ENCODE data around the gene SLC9A9.

Gene SLC9A9

GRCh38 chr3:143416229-143416628 lies 432.0 kb downstream of the SLC9A9 start:
- DNase-seq (ENCODE audit: low read depth) = peak; percentile 16
- no peak for TF ChIP-seq MYC (IDR thresholded peaks at IDR 0.05; ENCODE audit: low read depth, low read length)
- TF ChIP-seq MAX (IDR thresholded peaks at IDR 0.05; ENCODE audit: low read depth, low read length) = no peak
- no peak for TF ChIP-seq POLR2A (IDR thresholded peaks at IDR 0.05; ENCODE audit: extremely low read depth, insufficient read length)
- TF ChIP-seq CTCF (IDR thresholded peaks at IDR 0.05; ENCODE audit: low read depth, low read length) = no peak
- no peak overlapping the region for H3K4me3 ChIP-seq (ENCODE audit: low read depth, low read length)

- no peak overlapping the region for H3K4me3 ChIP-seq (ENCODE audit: low read depth, low read length)
- no peak for DNase-seq (ENCODE audit: low read depth)
- TF ChIP-seq CTCF (IDR thresholded peaks at IDR 0.05; ENCODE audit: low read depth, low read length) = no peak
- TF ChIP-seq MYC (IDR thresholded peaks at IDR 0.05; ENCODE audit: low read depth, low read length) = no peak
- TF ChIP-seq MAX (IDR thresholded peaks at IDR 0.05; ENCODE audit: low read depth, low read length) = no peak
- TF ChIP-seq POLR2A (IDR thresholded peaks at IDR 0.05; ENCODE audit: extremely low read depth, insufficient read length) = no peak
These were observed 433.6 kb downstream of the SLC9A9 start for GRCh38 chr3:143414571-143415253.

GRCh38 chr3:143413372-143413771 lies 434.9 kb downstream of the SLC9A9 start:
- no peak for TF ChIP-seq CTCF (IDR thresholded peaks at IDR 0.05; ENCODE audit: low read depth, low read length)
- TF ChIP-seq MAX (IDR thresholded peaks at IDR 0.05; ENCODE audit: low read depth, low read length) = no peak
- TF ChIP-seq MYC (IDR thresholded peaks at IDR 0.05; ENCODE audit: low read depth, low read length) = no peak
- TF ChIP-seq POLR2A (IDR thresholded peaks at IDR 0.05; ENCODE audit: extremely low read depth, insufficient read length) = no peak
- no peak overlapping the region for H3K4me3 ChIP-seq (ENCODE audit: low read depth, low read length)
- no peak for DNase-seq (ENCODE audit: low read depth)

GRCh38 chr3:143412084-143412483 lies 436.2 kb downstream of the SLC9A9 start:
- no peak overlapping the region for H3K4me3 ChIP-seq (ENCODE audit: low read depth, low read length)
- TF ChIP-seq CTCF (IDR thresholded peaks at IDR 0.05; ENCODE audit: low read depth, low read length) (no peak), MYC (IDR thresholded peaks at IDR 0.05; ENCODE audit: low read depth, low read length) (no peak), POLR2A (IDR thresholded peaks at IDR 0.05; ENCODE audit: extremely low read depth, insufficient read length) (no peak), MAX (IDR thresholded peaks at IDR 0.05; ENCODE audit: low read depth, low read length) (no peak)
- no peak for DNase-seq (ENCODE audit: low read depth)

- DNase-seq (ENCODE audit: low read depth) = no peak
- TF ChIP-seq CTCF (IDR thresholded peaks at IDR 0.05; ENCODE audit: low read depth, low read length) = no peak
- no peak for TF ChIP-seq MYC (IDR thresholded peaks at IDR 0.05; ENCODE audit: low read depth, low read length)
- no peak for TF ChIP-seq POLR2A (IDR thresholded peaks at IDR 0.05; ENCODE audit: extremely low read depth, insufficient read length)
- TF ChIP-seq MAX (IDR thresholded peaks at IDR 0.05; ENCODE audit: low read depth, low read length) = no peak
- no peak overlapping the region for H3K4me3 ChIP-seq (ENCODE audit: low read depth, low read length)
These were observed 438.0 kb downstream of the SLC9A9 start for GRCh38 chr3:143410259-143410658.

Measured in NB4 (cell line).